Activated CD4-positive, alpha-beta T cell treated with anti-CD3 and anti-CD28 coated beads, Interleukin-2, amount 50 U/mL, for 4 hours (primary cell): ENCODE data around the gene HES7.

Experiments used
- DNase-seq, 2 experiments: peaks; one replicate each; pipeline ENCODE4 v3.0.0-alpha.2; 2020

The HES7 gene

GRCh38 chr17:8071496-8071895 is 52.4 kb downstream of the HES7 start:
- no peak for DNase-seq
